Large intestine (tissue), 3 donors: ENCODE results near the gene ARMCX5. TPM values are rescaled to one million over a fixed set of nuclear protein-coding genes. Genes with fewer than 3 reads are reported as not detected.

ENCODE experiments used
- DNase-seq, 2 donors: peaks; one replicate each; pipeline versions ENCODE4 v3.0.0 to v3.0.0-alpha.2; 2013
- H3K27ac ChIP-seq: one replicate; pipeline ENCODE4 v1.5.1; 2013; ENCODE audit warnings: low read length
- H3K27me3 ChIP-seq: 2 replicates; pipeline ENCODE4 v1.6.1; 2013; ENCODE audit warnings: low read length; ENCODE audit not compliant: control insufficient read depth, insufficient read depth
- H3K36me3 ChIP-seq: 2 replicates; pipeline ENCODE4 v1.6.1; 2013; ENCODE audit warnings: low read length; ENCODE audit not compliant: control insufficient read depth, insufficient read depth
- H3K4me1 ChIP-seq: one replicate; pipeline ENCODE4 v1.6.1; 2013; ENCODE audit warnings: low read length; ENCODE audit not compliant: control insufficient read depth, insufficient read depth
- H3K4me3 ChIP-seq: one replicate; pipeline ENCODE4 v1.5.1; 2013; ENCODE audit warnings: low read length
- H3K9me3 ChIP-seq: one replicate; pipeline ENCODE4 v1.6.1; 2013; ENCODE audit warnings: mild to moderate bottlenecking, low read depth, low read length, moderate library complexity; ENCODE audit not compliant: control insufficient read depth
- WGBS: methylation state at CpG from one replicate; pipeline ENCODE4 v1.1.5; 2013; ENCODE audit warnings: low lambda C conversion rate; ENCODE audit not compliant: insufficient coverage; 5-methylcytosine and 5-hydroxymethylcytosine counted together
- polyA plus RNA-seq: library from polyadenylated mRNA; unstranded; fragments of 120-200 nt; gene quantifications from one replicate; pipeline ENCODE4 v1.2.1, GENCODE V29; 2013

The ARMCX5 gene
- polyA plus RNA-seq, 1 donor: 18.5 TPM

- H3K27ac ChIP-seq: no peak overlapping the region
- H3K4me1 ChIP-seq: no peaks in the 10 kb centered on the region
- DNase-seq: no peak
- H3K4me3 ChIP-seq: no peak overlapping the region
- H3K36me3 ChIP-seq: no peaks in the 10 kb centered on the region
- no peaks in the 10 kb centered on the region for H3K9me3 ChIP-seq
- H3K27me3 ChIP-seq: no peaks in the 10 kb centered on the region
- no CpG with 5 or more reads among the region's 4 CpGs for WGBS
Measured at GRCh38 chrX:102610905-102611304, 11.6 kb downstream of the ARMCX5 start.

- no peaks in the 10 kb centered on the region for H3K4me1 ChIP-seq
- DNase-seq: no peak
- no peaks in the 10 kb centered on the region for H3K27me3 ChIP-seq
- H3K9me3 ChIP-seq: peaks cover 4% of the 10 kb centered on the region
- H3K4me3 ChIP-seq: no peak overlapping the region
- H3K27ac ChIP-seq: no peak overlapping the region
- H3K36me3 ChIP-seq: peaks cover 10% of the 10 kb centered on the region
- WGBS: no CpG with 5 or more reads among the region's 6 CpGs
Measured at GRCh38 chrX:102624105-102624504, 24.8 kb downstream of the ARMCX5 start.

DNA sequence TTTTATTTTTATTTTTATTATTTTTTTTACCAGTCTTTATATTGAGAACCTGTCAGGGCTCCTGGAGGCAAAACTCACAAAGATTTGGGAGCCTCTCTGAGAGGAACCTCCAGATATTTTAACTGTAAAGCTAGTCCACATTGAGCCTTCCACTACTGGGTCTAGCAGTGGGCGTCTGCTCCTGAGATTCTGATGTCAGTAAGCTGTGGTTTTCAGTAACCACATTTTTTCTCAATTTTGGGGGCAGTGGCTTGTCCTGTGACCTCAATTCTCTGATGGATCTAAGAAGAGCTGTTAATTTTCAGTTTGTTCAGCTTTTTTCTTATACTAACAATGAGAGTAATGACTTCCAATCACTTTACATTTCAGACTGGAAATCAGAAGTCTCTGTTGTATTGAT, 28.3 kb downstream of the ARMCX5 start:
- DNase-seq: no peak
- H3K9me3 ChIP-seq: no peaks in the 10 kb centered on the region
- no peaks in the 10 kb centered on the region for H3K27me3 ChIP-seq
- no peak overlapping the region for H3K27ac ChIP-seq
- H3K36me3 ChIP-seq: peaks cover 10% of the 10 kb centered on the region
- H3K4me1 ChIP-seq: no peaks in the 10 kb centered on the region
- no peak overlapping the region for H3K4me3 ChIP-seq
- WGBS: no CpG with 5 or more reads among the region's 1 CpG

- no peaks in the 10 kb centered on the region for H3K4me1 ChIP-seq
- H3K36me3 ChIP-seq: no peaks in the 10 kb centered on the region
- no peaks in the 10 kb centered on the region for H3K27me3 ChIP-seq
- no peak for DNase-seq
- no CpG with 5 or more reads among the region's 1 CpG for WGBS
- H3K4me3 ChIP-seq: no peak overlapping the region
- H3K9me3 ChIP-seq: no peaks in the 10 kb centered on the region
- H3K27ac ChIP-seq: no peak overlapping the region
Measured at GRCh38 chrX:102637561-102637960, 38.2 kb downstream of the ARMCX5 start.

- no peak overlapping the region for H3K27ac ChIP-seq
- WGBS: no CpG with 5 or more reads among the region's 23 CpGs
Measured at GRCh38 chrX:102650903-102651241, 51.6 kb downstream of the ARMCX5 start.

DNA sequence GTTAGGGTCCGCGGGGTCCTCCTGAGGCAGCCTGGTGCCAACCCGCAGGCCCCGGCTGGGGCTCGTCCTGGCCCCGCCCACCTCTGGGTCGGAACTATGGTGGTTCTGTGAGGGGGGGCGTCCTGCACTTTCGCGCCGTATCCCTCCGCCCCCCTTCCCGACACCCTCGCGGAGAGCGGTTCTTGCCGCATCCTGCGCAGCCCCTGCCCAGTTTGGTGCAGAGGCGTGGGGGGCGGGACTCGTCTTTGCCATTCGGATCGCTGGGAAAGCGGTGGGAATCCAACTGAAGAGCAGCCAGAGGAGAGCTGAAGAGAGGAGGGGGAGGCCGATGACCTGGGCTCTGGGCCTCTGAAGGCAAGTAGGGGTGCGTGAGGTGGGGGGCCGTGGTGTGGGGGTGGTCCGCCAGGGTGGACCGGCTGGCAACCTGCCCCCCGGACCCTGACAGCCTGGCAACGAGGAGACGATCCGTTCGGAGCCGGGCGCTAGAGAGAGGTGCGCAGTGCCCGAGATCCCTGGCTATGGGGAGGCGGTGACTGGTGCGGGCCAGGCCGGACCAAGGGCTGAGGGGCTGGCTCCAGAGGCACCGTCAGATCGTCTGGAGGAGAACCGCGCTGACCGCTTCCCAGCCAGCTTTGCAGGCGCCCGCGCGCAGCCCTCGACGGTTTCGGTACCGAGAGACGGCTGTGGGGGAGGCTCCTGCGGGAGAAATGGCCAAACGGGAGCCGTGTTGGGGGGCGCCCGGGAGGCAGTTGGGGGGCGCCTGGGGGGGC, 52.1 kb downstream of the ARMCX5 start, which contains the start of gene GPRASP1:
Gene GPRASP1 (plus strand): TSS at position 242 of the 770 bp plus-strand sequence. CDS start 2,431 bp downstream, outside the sequence.
- peak within 1 kb of the TSS; percentile 40 for H3K27ac ChIP-seq
- H3K9me3 ChIP-seq: no peaks in the 10 kb centered on the region
- H3K36me3 ChIP-seq: no peaks in the 10 kb centered on the region
- no CpG with 5 or more reads among the region's 61 CpGs for WGBS
- peak within 1 kb of the TSS; percentile 74 for H3K4me3 ChIP-seq
- H3K4me1 ChIP-seq: peaks cover 3% of the 10 kb centered on the region
- DNase-seq: peak in 1 of 2 donors; percentile 58
- H3K27me3 ChIP-seq: no peaks in the 10 kb centered on the region

More at GRCh38 chrX:102650903-102651241, 51.6 kb downstream of the ARMCX5 start:
- H3K4me3 ChIP-seq: peak overlapping the region; percentile 74
- H3K27me3 ChIP-seq: no peaks in the 10 kb centered on the region
- H3K36me3 ChIP-seq: no peaks in the 10 kb centered on the region
- no peak for DNase-seq
- H3K9me3 ChIP-seq: no peaks in the 10 kb centered on the region
- peaks cover 3% of the 10 kb centered on the region for H3K4me1 ChIP-seq

- H3K4me3 ChIP-seq: peak overlapping the region; percentile 74
- peaks cover 3% of the 10 kb centered on the region for H3K4me1 ChIP-seq
- peak; percentile 39 to 64 for DNase-seq
- H3K36me3 ChIP-seq: no peaks in the 10 kb centered on the region
- peak overlapping the region; percentile 40 for H3K27ac ChIP-seq
- no peaks in the 10 kb centered on the region for H3K27me3 ChIP-seq
- H3K9me3 ChIP-seq: no peaks in the 10 kb centered on the region
- no CpG with 5 or more reads among the region's 22 CpGs for WGBS
Measured at GRCh38 chrX:102652031-102652688, 52.8 kb downstream of the ARMCX5 start.

Other genes with a start within 250 kb of the ARMCX5 start
- 0.36 TPM for gene NXF2B, start 159.5 kb upstream of the ARMCX5 start, polyA plus RNA-seq
- 0.25 TPM for gene TCP11X2, start 127.7 kb upstream of the ARMCX5 start, polyA plus RNA-seq
- 18.6 TPM for gene TMSB15A, start 82.8 kb upstream of the ARMCX5 start, polyA plus RNA-seq
- gene GPRASP1, start 52.0 kb downstream of the ARMCX5 start, polyA plus RNA-seq: 13.8 TPM
- gene GPRASP2, start 112.9 kb downstream of the ARMCX5 start, polyA plus RNA-seq: 19.3 TPM
- gene GPRASP3, start 121.2 kb downstream of the ARMCX5 start, polyA plus RNA-seq: 10.7 TPM